ENCODE measurements around the gene CCL13.

The CCL13 gene

DNA sequence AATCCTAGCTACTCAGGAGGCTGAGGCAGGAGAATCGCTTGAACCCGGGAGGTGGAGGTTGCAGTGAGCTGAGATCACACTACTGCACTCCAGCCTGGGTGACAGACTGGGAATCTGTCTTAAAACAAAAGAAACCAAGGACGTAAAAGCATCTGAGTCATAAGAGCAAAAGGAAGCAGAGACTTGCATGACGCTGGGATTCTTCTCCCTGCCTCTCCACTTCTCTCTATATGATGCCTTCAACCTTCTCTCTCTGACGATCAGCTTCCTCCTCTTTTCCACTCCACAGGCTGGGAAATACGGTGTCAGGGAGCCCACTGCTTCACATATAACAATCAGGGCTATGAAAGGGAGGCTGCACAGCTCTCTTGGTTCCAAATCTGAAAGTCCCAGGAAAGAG lies 49.9 kb downstream of the CCL13 start:
- TF ChIP-seq ZNF274 (IDR thresholded peaks at IDR 0.05; ENCODE audit: low read depth, low read length), result no peak
- no peak overlapping the region for H3K4me3 ChIP-seq (ENCODE audit: low read length)

Data from GM08714 (cell line).